ENCODE measurements around the gene GNB1L. TPM values are rescaled to one million over a fixed set of nuclear protein-coding genes. Genes with fewer than 3 reads are reported as not detected.

Gene GNB1L
- total and polyA plus RNA-seq, 2 of the 13 experiments (the other 11 are each of a cell fraction or from before 2014, with no cell fraction given): 2.5 to 7.4 TPM

- no peak for TF ChIP-seq SYNCRIP (IDR thresholded peaks at IDR 0.05; ENCODE audit: insufficient read depth, low read depth, low read length)
- no peak for TF ChIP-seq PAF1 (CRISPR knock-in tag; IDR thresholded peaks at IDR 0.05)
- TF ChIP-seq ZSCAN30 (CRISPR knock-in tag; IDR thresholded peaks at IDR 0.05): no peak
- peak; percentile 85 for TF ChIP-seq MXD1 (CRISPR knock-in tag; IDR thresholded peaks at IDR 0.05)
- TF ChIP-seq DNMT3B (CRISPR knock-in tag; conservative IDR thresholded peaks at IDR 0.05): peak; percentile 58; the same call in 1 of the 2 replicates
- TF ChIP-seq IKZF5 (CRISPR knock-in tag; IDR thresholded peaks at IDR 0.05): no peak; the same call in none of the 2 replicates
- peak; percentile 86; the same call in 1 of the 2 replicates for TF ChIP-seq ZNF605 (CRISPR knock-in tag; IDR thresholded peaks at IDR 0.05)
- TF ChIP-seq SATB2 (CRISPR knock-in tag; IDR thresholded peaks at IDR 0.05): 0 out of 2 replicates have a peak, but pooled peaks have one; percentile 55
- TF ChIP-seq ZSCAN25 (CRISPR knock-in tag; IDR thresholded peaks at IDR 0.05): no peak; the same call in 1 of the 2 replicates
- TF ChIP-seq CREBL2 (CRISPR knock-in tag; IDR thresholded peaks at IDR 0.05; ENCODE audit: borderline replicate concordance): no peak
- peak; percentile 91 for TF ChIP-seq ZNF598 (CRISPR knock-in tag; IDR thresholded peaks at IDR 0.05; ENCODE audit: borderline replicate concordance)
- no peak; the same call in none of the 2 replicates for TF ChIP-seq ZNF253 (CRISPR knock-in tag; IDR thresholded peaks at IDR 0.05; ENCODE audit: borderline replicate concordance)
- TF ChIP-seq HDAC2 (CRISPR knock-in tag; IDR thresholded peaks at IDR 0.05): peak; percentile 33; the same call in 1 of the 2 replicates
- no peak for TF ChIP-seq ZNF878 (CRISPR knock-in tag; IDR thresholded peaks at IDR 0.05)
- TF ChIP-seq SOX13 (IDR thresholded peaks at IDR 0.05): peak; percentile 16; the same call in 1 of the 2 replicates
- TF ChIP-seq SOX13 (CRISPR knock-in tag; conservative IDR thresholded peaks at IDR 0.05 in 1 of 2, IDR thresholded peaks at IDR 0.05 in 1 of 2): no peak; a peak in 2 of 4 replicates
- TF ChIP-seq ARNTL (CRISPR knock-in tag; IDR thresholded peaks at IDR 0.05): peak; percentile 66; the same call in 1 of the 2 replicates
- TF ChIP-seq AHR (CRISPR knock-in tag; IDR thresholded peaks at IDR 0.05): no peak; the same call in 1 of the 2 replicates
- peak; percentile 96; the same call in 1 of the 2 replicates for TF ChIP-seq ZNF101 (CRISPR knock-in tag; IDR thresholded peaks at IDR 0.05; ENCODE audit: borderline replicate concordance, low read depth)
- no peak for TF ChIP-seq SMC3 (IDR thresholded peaks at IDR 0.05; ENCODE audit: low read length)
- TF ChIP-seq PRDM4 (CRISPR knock-in tag; IDR thresholded peaks at IDR 0.05; ENCODE audit: borderline replicate concordance): peak; percentile 82; the same call in 1 of the 2 replicates
- TF ChIP-seq FOXO1 (CRISPR knock-in tag; IDR thresholded peaks at IDR 0.05): no peak
- 0 out of 2 replicates have a peak, but pooled peaks have one; percentile 62 for TF ChIP-seq ZFYVE20 (CRISPR knock-in tag; IDR thresholded peaks at IDR 0.05; ENCODE audit: borderline replicate concordance, low read depth)
- TF ChIP-seq HHEX (CRISPR knock-in tag; IDR thresholded peaks at IDR 0.05): no peak
- peak; percentile 67; the same call in 1 of the 2 replicates for TF ChIP-seq MTA1 (CRISPR knock-in tag; IDR thresholded peaks at IDR 0.05; ENCODE audit: borderline replicate concordance)
- TF ChIP-seq FOXK1 (CRISPR knock-in tag; IDR thresholded peaks at IDR 0.05; ENCODE audit: borderline replicate concordance, low read depth): peak; percentile 78; the same call in 1 of the 2 replicates
- peak; percentile 98 for TF ChIP-seq REL (CRISPR knock-in tag; conservative IDR thresholded peaks at IDR 0.05)
These were observed at the start of gene GNB1L, which contains the start of gene RTL10 (continued) for GRCh38 chr22:19854778-19855503.

Measured in HepG2 (cell line).